ENCODE measurements around the gene LYRM1. TPM values are rescaled to one million over a fixed set of nuclear protein-coding genes. Genes with fewer than 3 reads are reported as not detected.
A peak's percentile ranks its signal among the peaks of the same experiment; 100 is the strongest.

The LYRM1 gene
- total RNA-seq, 2 experiments from 2014 or later: 13.3 to 14.0 TPM

GRCh38 chr16:20853143-20853542, 47.4 kb upstream of the LYRM1 start:
- CTCF ChIA-PET: no interaction called here
- Mint-ChIP-seq H3K4me3 (no peak overlapping the region), H3K4me1 (ENCODE audit: low read depth) (peaks cover 6% of the 10 kb centered on the region), H3K36me3 (ENCODE audit: low read depth) (peaks cover 7% of the 10 kb centered on the region), H3K9me3 (no peaks in the 10 kb centered on the region), H3K27me3 (no peaks in the 10 kb centered on the region), H3K27ac (no peak overlapping the region)
- Histone ChIP-seq H3K4me3 (ENCODE audit: low read length) (no peak overlapping the region), H3K36me3 (ENCODE audit: insufficient read depth, low read length) (no peaks in the 10 kb centered on the region), H3K9me3 (ENCODE audit: control insufficient read depth in 1 of 2, insufficient read depth in 1 of 2, low read length in 2 of 2) (no peaks in the 10 kb centered on the region), H3K27ac (ENCODE audit: low read depth in 1 of 2, low read length in 2 of 2) (no peak overlapping the region), H3K27me3 (ENCODE audit: control insufficient read depth in 1 of 2, insufficient read depth in 2 of 2, low read length in 2 of 2) (no peaks in the 10 kb centered on the region), H3K4me1 (ENCODE audit: insufficient read depth, low read length) (peaks cover 3% of the 10 kb centered on the region)
- POLR2A ChIA-PET: interaction anchor here (1.6 kb wide), 1 partner anchor 47 kb away, joined by 4 read pairs; the partner anchor contains the start of genes DCUN1D3 and LYRM1
- intact Hi-C loops (cut with DNase I, micrococcal nuclease): loop anchor here (5.0 to 10.0 kb wide), 3 partner anchors 144 to 702 kb away; no protein-coding TSS in a partner anchor
- DNase-seq (no peak), ATAC-seq (ENCODE audit: poor library complexity) (no peak)
- no peak for TF ChIP-seq CTCF (IDR thresholded peaks at IDR 0.05)

- ATAC-seq (ENCODE audit: poor library complexity) (no peak), DNase-seq (no peak)
- H3K27me3 ChIP-seq (ENCODE audit: control insufficient read depth in 1 of 2, insufficient read depth in 2 of 2, low read length in 2 of 2): no peaks in the 10 kb centered on the region
- Mint-ChIP-seq H3K36me3 (ENCODE audit: low read depth) (peaks cover 11% of the 10 kb centered on the region), H3K27me3 (no peaks in the 10 kb centered on the region), H3K4me3 (no peak overlapping the region), H3K27ac (peak overlapping the region; percentile 9), H3K9me3 (no peaks in the 10 kb centered on the region), H3K4me1 (ENCODE audit: low read depth) (peaks cover 6% of the 10 kb centered on the region)
- intact Hi-C loops (cut with DNase I, micrococcal nuclease): loop anchor here (5.0 to 10.0 kb wide), 3 partner anchors 143 to 701 kb away; no protein-coding TSS in a partner anchor
- no peak overlapping the region for H3K27ac ChIP-seq (ENCODE audit: low read depth in 1 of 2, low read length in 2 of 2)
- CTCF ChIA-PET: no interaction called here
- no peak overlapping the region for H3K4me3 ChIP-seq (ENCODE audit: low read length)
- no peaks in the 10 kb centered on the region for H3K36me3 ChIP-seq (ENCODE audit: insufficient read depth, low read length)
- H3K4me1 ChIP-seq (ENCODE audit: insufficient read depth, low read length): peaks cover 3% of the 10 kb centered on the region
- no peaks in the 10 kb centered on the region for H3K9me3 ChIP-seq (ENCODE audit: control insufficient read depth in 1 of 2, insufficient read depth in 1 of 2, low read length in 2 of 2)
- TF ChIP-seq CTCF (IDR thresholded peaks at IDR 0.05): no peak
- POLR2A ChIA-PET: interaction anchor here (0.6 kb wide), 1 partner anchor 702 kb away, joined by 6 read pairs; no protein-coding TSS in a partner anchor
Measured at GRCh38 chr16:20853981-20854620, 46.5 kb upstream of the LYRM1 start.

- no peak overlapping the region for H3K27ac ChIP-seq (ENCODE audit: low read depth in 1 of 2, low read length in 2 of 2)
- intact Hi-C loops (cut with DNase I, micrococcal nuclease): loop anchor here (5.0 to 10.0 kb wide), 3 partner anchors 142 to 700 kb away; no protein-coding TSS in a partner anchor
- no peaks in the 10 kb centered on the region for H3K9me3 ChIP-seq (ENCODE audit: control insufficient read depth in 1 of 2, insufficient read depth in 1 of 2, low read length in 2 of 2)
- TF ChIP-seq CTCF (IDR thresholded peaks at IDR 0.05): no peak
- peaks cover 3% of the 10 kb centered on the region for H3K4me1 Mint-ChIP-seq (ENCODE audit: low read depth)
- H3K27me3 Mint-ChIP-seq: no peaks in the 10 kb centered on the region
- H3K36me3 ChIP-seq (ENCODE audit: insufficient read depth, low read length): peaks cover 6% of the 10 kb centered on the region
- H3K9me3 Mint-ChIP-seq: no peaks in the 10 kb centered on the region
- no peak for DNase-seq
- ChIA-PET CTCF (no interaction called here), POLR2A (no interaction called here)
- H3K36me3 Mint-ChIP-seq (ENCODE audit: low read depth): peaks cover 19% of the 10 kb centered on the region
- H3K27ac Mint-ChIP-seq: no peak overlapping the region
- no peak overlapping the region for H3K4me3 ChIP-seq (ENCODE audit: low read length)
- peaks cover 1% of the 10 kb centered on the region for H3K4me1 ChIP-seq (ENCODE audit: insufficient read depth, low read length)
- no peaks in the 10 kb centered on the region for H3K27me3 ChIP-seq (ENCODE audit: control insufficient read depth in 1 of 2, insufficient read depth in 2 of 2, low read length in 2 of 2)
- no peak for ATAC-seq (ENCODE audit: poor library complexity)
- no peak overlapping the region for H3K4me3 Mint-ChIP-seq
Measured at GRCh38 chr16:20854963-20855362, 45.6 kb upstream of the LYRM1 start.

Data from CD4-positive, alpha-beta T cell (primary cell).